ENCODE data around the gene METTL15.

Gene METTL15

DNA sequence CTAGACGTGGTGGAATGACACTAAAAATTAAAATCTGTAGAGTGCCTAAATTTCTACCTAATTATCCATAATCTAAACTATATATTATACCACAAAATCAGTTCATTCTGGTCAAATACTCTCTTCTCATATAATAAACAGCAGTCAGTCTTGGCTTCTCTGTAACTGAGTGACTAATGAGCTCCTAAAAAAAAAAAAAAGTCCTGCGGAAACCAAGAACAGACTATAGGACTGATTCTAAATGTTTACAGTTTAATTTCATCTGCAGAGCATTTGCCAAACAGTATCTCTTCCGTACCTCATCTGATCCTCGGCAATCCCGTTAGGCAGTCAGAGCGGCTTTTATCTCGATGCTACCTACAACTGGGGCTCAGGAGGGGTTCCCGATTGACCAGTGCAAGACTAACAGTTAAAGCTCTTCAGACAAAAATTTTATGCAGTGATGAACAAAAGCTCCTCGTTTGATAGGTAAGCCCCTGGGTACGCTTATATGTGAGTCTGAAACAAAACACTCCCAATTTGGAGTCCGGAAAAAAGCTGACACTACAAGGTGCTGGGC lies 918 bp upstream of the METTL15 start:
- Histone ChIP-seq H3K36me3 (ENCODE audit: control insufficient read depth, insufficient read depth, low read length) (no peaks in the 10 kb centered on the region), H3K4me1 (ENCODE audit: control insufficient read depth, insufficient read depth, low read length) (peaks cover 10% of the 10 kb centered on the region), H3K4me3 (ENCODE audit: insufficient read depth, low read depth, low read length) (peak overlapping the region; percentile 68), H3K27me3 (ENCODE audit: control insufficient read depth, insufficient read depth, low read length, poor library complexity, severe bottlenecking) (no peaks in the 10 kb centered on the region), H3K27ac (ENCODE audit: insufficient read depth, low read depth, low read length, poor library complexity, severe bottlenecking) (peak overlapping the region; percentile 92), H3K9me3 (ENCODE audit: control insufficient read depth, low read length) (no peaks in the 10 kb centered on the region)
- 6 to 7% methylated on average over 11 of the region's 11 CpGs for WGBS, 2 experiments

DNA sequence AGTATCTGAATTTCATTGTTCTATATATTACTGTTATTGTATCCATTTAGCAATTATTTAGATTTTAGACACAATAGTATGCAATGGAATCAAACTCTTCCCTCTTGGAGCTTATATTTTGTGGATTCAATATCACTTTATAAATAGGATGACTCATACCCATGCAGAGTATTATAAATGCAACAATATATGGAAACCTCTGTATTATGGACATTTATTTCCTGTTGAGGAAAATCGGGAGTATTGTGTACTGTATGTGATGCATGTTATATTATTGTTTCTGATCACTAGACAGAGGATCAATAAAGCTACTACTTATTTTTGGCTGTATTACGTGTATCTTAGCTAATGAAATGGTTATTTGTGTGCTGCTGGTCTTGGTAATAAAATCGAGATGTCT lies 770 bp downstream of the METTL15 start:
- Histone ChIP-seq H3K9me3 (ENCODE audit: control insufficient read depth, low read length) (no peaks in the 10 kb centered on the region), H3K27me3 (ENCODE audit: control insufficient read depth, insufficient read depth, low read length, poor library complexity, severe bottlenecking) (no peaks in the 10 kb centered on the region), H3K27ac (ENCODE audit: insufficient read depth, low read depth, low read length, poor library complexity, severe bottlenecking) (peak overlapping the region; percentile 84), H3K36me3 (ENCODE audit: control insufficient read depth, insufficient read depth, low read length) (no peaks in the 10 kb centered on the region), H3K4me3 (ENCODE audit: insufficient read depth, low read depth, low read length) (peak overlapping the region; percentile 68), H3K4me1 (ENCODE audit: control insufficient read depth, insufficient read depth, low read length) (peaks cover 10% of the 10 kb centered on the region)
- WGBS, 2 experiments, result 100% methylated on average over 3 of the region's 3 CpGs

DNA sequence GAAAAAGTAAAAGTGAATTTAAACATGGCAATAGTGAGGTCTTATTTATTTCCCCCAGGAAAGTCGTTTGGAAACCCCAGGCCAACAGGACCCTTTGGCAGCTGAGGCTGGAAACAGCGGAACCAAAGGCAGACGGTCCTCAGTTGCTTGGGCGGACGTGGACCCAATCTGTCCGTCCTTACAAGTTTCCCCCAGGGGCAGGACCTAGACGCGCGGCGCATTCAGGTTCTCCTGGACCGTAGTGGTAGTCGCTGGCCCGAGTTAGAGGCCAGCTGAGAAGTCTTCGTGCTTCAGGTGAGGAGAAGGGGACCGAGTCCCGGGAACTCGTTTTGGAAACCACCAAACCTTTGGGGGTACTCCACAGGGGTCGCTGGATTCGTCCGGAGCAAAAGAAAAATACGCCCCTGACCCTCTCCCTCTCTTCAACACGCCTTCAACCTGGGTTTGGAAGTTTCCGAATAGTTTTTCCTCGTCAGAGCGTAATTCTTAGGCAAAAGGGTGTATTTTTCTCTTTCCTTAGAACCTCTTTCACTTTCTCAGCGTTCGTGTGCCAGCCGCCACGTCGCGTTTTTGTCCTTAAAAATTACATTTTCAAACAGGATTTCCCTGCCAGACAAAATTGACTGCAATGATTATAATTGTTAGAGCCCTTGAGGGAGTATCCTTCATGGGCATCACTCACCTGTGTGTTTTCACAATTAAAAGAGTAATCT lies 2.1 kb downstream of the METTL15 start:
- H3K36me3 ChIP-seq (ENCODE audit: control insufficient read depth, insufficient read depth, low read length), result no peaks in the 10 kb centered on the region
- H3K9me3 ChIP-seq (ENCODE audit: control insufficient read depth, low read length), result no peaks in the 10 kb centered on the region
- 0 to 1% methylated on average over 25 to 31 of the region's 31 CpGs for WGBS, 2 experiments
- peaks cover 10% of the 10 kb centered on the region for H3K4me1 ChIP-seq (ENCODE audit: control insufficient read depth, insufficient read depth, low read length)
- H3K27me3 ChIP-seq (ENCODE audit: control insufficient read depth, insufficient read depth, low read length, poor library complexity, severe bottlenecking), result no peaks in the 10 kb centered on the region
- H3K4me3 ChIP-seq (ENCODE audit: insufficient read depth, low read depth, low read length), result peak overlapping the region; percentile 61
- peak overlapping the region; percentile 18 for H3K27ac ChIP-seq (ENCODE audit: insufficient read depth, low read depth, low read length, poor library complexity, severe bottlenecking)

DNA sequence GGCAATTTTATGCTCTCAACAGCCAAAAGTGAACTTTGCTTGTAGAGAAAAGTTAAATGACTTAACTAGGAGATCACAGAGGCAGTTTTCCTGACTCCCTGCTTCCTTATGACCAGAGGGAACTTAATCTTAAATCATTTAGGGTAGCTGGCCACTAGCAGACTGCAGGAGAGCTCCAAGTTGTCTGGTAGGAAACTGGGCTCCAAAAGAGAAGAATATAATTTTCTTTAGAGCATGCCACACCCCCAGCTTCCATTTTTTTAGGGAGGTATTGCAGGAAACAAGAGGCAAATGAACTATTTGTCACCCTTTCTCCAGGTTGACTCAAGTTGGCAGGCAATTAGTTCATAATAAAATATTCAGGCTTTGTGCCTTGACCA lies 2.6 kb downstream of the METTL15 start:
- H3K4me1 ChIP-seq (ENCODE audit: control insufficient read depth, insufficient read depth, low read length), result peaks cover 5% of the 10 kb centered on the region
- H3K4me3 ChIP-seq (ENCODE audit: insufficient read depth, low read depth, low read length), result peak overlapping the region; percentile 61
- H3K9me3 ChIP-seq (ENCODE audit: control insufficient read depth, low read length), result no peaks in the 10 kb centered on the region
- no peaks in the 10 kb centered on the region for H3K36me3 ChIP-seq (ENCODE audit: control insufficient read depth, insufficient read depth, low read length)
- H3K27ac ChIP-seq (ENCODE audit: insufficient read depth, low read depth, low read length, poor library complexity, severe bottlenecking), result peak overlapping the region; percentile 18
- H3K27me3 ChIP-seq (ENCODE audit: control insufficient read depth, insufficient read depth, low read length, poor library complexity, severe bottlenecking), result no peaks in the 10 kb centered on the region

DNA sequence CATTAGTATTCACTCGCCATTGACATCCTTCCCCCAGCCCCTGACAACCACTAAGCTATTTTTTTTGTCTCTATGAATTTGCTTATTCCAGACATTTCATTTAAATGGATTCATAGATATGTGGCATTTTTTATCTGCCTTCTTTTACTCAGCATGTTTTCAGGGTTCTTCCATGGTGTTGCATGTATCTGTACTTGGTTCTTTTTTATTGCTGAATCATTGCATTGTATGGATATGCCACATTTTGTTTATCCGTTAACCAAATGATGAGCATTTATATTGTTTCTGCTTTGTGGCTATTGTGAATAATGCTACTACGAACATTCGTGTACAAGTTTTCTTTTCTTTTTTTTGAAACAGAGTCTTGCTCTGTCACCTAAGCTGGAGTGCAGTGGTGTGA lies 5.9 kb downstream of the METTL15 start:
- no peaks in the 10 kb centered on the region for H3K9me3 ChIP-seq (ENCODE audit: control insufficient read depth, low read length)
- H3K4me3 ChIP-seq (ENCODE audit: insufficient read depth, low read depth, low read length), result no peak overlapping the region
- 90 to 93% methylated on average over 4 of the region's 4 CpGs for WGBS, 2 experiments
- H3K4me1 ChIP-seq (ENCODE audit: control insufficient read depth, insufficient read depth, low read length), result no peaks in the 10 kb centered on the region
- H3K27ac ChIP-seq (ENCODE audit: insufficient read depth, low read depth, low read length, poor library complexity, severe bottlenecking), result no peak overlapping the region
- H3K36me3 ChIP-seq (ENCODE audit: control insufficient read depth, insufficient read depth, low read length), result peaks cover 3% of the 10 kb centered on the region
- H3K27me3 ChIP-seq (ENCODE audit: control insufficient read depth, insufficient read depth, low read length, poor library complexity, severe bottlenecking), result no peaks in the 10 kb centered on the region

DNA sequence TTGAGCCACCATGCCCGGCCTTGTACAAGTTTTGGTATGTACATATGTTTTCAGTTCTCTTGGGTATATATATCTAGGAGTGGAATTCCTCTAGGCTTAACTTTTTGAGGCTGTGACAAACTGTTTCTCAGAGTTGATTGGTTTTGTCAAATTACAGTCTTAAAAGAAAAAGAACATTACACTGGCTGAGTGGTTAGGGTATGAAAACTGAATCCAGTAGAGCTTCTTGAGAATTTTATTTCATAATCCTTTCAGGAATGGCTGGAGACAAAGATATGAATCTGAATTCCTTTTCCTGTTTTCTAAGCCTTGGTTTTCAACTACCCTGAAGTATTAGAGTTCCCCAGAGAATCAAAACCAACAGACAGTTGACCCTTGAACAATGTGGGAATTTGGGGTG lies 6.5 kb downstream of the METTL15 start:
- Histone ChIP-seq H3K9me3 (ENCODE audit: control insufficient read depth, low read length) (no peaks in the 10 kb centered on the region), H3K4me3 (ENCODE audit: insufficient read depth, low read depth, low read length) (no peak overlapping the region), H3K4me1 (ENCODE audit: control insufficient read depth, insufficient read depth, low read length) (no peaks in the 10 kb centered on the region), H3K36me3 (ENCODE audit: control insufficient read depth, insufficient read depth, low read length) (peaks cover 3% of the 10 kb centered on the region), H3K27me3 (ENCODE audit: control insufficient read depth, insufficient read depth, low read length, poor library complexity, severe bottlenecking) (no peaks in the 10 kb centered on the region), H3K27ac (ENCODE audit: insufficient read depth, low read depth, low read length, poor library complexity, severe bottlenecking) (no peak overlapping the region)
- WGBS, 2 experiments, result 83 to 93% methylated on average over 1 of the region's 1 CpG

DNA sequence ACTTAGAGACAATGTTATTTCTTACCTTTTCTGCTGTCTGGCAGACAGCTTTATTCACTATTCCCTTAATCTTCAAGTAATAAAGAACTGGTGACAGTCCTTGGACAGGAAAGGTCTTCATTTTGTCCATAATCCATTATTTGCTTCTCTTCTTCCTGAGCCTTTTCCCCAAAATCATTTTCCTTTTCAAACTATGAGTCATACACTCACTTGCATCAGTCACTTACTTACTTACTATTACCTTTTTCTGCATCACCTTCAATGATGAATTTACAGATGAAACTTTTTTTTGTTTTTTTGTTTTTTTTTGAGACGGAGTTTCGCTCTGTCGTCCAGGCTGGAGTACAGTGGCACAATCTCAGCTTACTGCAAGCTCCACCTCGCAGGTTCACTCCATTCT lies 9.5 kb downstream of the METTL15 start:
- whole genome bisulfite sequencing, 2 experiments, result 90 to 100% methylated on average over 4 of the region's 4 CpGs

DNA sequence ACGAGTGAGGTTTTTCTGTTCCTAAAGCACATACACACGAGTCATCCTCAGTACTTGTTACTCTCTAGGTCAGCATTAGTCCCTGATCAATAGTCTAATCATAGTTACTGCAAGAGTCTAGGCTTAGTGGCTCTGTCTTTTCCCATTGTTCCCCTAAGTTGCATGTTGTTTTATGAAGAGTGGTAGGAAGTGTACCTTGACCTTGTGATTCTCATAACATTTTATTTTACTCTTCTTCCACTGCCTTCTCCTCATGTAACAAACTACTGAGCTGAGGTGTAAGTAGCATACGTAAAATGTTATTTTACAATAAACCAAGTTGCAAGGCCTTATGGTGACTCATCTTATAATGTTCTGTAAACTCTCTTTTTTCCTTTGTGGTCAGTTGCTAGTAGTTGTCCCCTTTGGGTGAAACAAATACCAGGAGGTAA lies 15.0 kb downstream of the METTL15 start:
- no peak overlapping the region for H3K4me3 ChIP-seq (ENCODE audit: insufficient read depth, low read depth, low read length)
- 89 to 95% methylated on average over 3 of the region's 3 CpGs for WGBS, 2 experiments

More for the DNA sequence above, 9.5 kb downstream of the METTL15 start:
- H3K4me1 ChIP-seq (ENCODE audit: control insufficient read depth, insufficient read depth, low read length), result no peaks in the 10 kb centered on the region
- no peak overlapping the region for H3K4me3 ChIP-seq (ENCODE audit: insufficient read depth, low read depth, low read length)
- H3K36me3 ChIP-seq (ENCODE audit: control insufficient read depth, insufficient read depth, low read length), result peaks cover 3% of the 10 kb centered on the region
- no peaks in the 10 kb centered on the region for H3K9me3 ChIP-seq (ENCODE audit: control insufficient read depth, low read length)
- no peak overlapping the region for H3K27ac ChIP-seq (ENCODE audit: insufficient read depth, low read depth, low read length, poor library complexity, severe bottlenecking)
- no peaks in the 10 kb centered on the region for H3K27me3 ChIP-seq (ENCODE audit: control insufficient read depth, insufficient read depth, low read length, poor library complexity, severe bottlenecking)

DNA sequence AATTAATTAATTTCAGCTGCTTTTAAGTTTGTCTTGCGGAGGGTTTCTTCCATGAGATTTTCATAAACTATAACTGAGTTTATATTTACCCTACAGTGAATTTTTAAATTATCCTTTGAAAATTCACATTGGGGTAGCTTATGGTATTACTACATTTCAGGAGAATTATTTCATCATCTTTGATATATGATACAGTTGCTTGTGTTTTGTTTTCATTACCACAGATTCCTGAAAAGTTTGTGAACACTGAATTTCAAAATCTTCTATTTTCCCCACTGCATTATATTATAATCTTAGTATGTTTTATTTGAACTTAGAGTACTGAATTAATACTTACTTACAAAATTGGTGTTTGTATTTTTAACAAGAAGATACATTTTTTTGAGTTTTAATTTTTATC lies 24.4 kb downstream of the METTL15 start:
- Histone ChIP-seq H3K36me3 (ENCODE audit: control insufficient read depth, insufficient read depth, low read length) (peaks cover 3% of the 10 kb centered on the region), H3K27me3 (ENCODE audit: control insufficient read depth, insufficient read depth, low read length, poor library complexity, severe bottlenecking) (no peaks in the 10 kb centered on the region), H3K27ac (ENCODE audit: insufficient read depth, low read depth, low read length, poor library complexity, severe bottlenecking) (no peak overlapping the region), H3K9me3 (ENCODE audit: control insufficient read depth, low read length) (no peaks in the 10 kb centered on the region), H3K4me3 (ENCODE audit: insufficient read depth, low read depth, low read length) (no peak overlapping the region), H3K4me1 (ENCODE audit: control insufficient read depth, insufficient read depth, low read length) (no peaks in the 10 kb centered on the region)
- WGBS, 2 experiments, result no CpG with 5 or more reads among the region's 1 CpG

More for the DNA sequence above, 15.0 kb downstream of the METTL15 start:
- Histone ChIP-seq H3K4me1 (ENCODE audit: control insufficient read depth, insufficient read depth, low read length) (no peaks in the 10 kb centered on the region), H3K27me3 (ENCODE audit: control insufficient read depth, insufficient read depth, low read length, poor library complexity, severe bottlenecking) (no peaks in the 10 kb centered on the region), H3K27ac (ENCODE audit: insufficient read depth, low read depth, low read length, poor library complexity, severe bottlenecking) (no peak overlapping the region), H3K36me3 (ENCODE audit: control insufficient read depth, insufficient read depth, low read length) (no peaks in the 10 kb centered on the region), H3K9me3 (ENCODE audit: control insufficient read depth, low read length) (no peaks in the 10 kb centered on the region)

DNA sequence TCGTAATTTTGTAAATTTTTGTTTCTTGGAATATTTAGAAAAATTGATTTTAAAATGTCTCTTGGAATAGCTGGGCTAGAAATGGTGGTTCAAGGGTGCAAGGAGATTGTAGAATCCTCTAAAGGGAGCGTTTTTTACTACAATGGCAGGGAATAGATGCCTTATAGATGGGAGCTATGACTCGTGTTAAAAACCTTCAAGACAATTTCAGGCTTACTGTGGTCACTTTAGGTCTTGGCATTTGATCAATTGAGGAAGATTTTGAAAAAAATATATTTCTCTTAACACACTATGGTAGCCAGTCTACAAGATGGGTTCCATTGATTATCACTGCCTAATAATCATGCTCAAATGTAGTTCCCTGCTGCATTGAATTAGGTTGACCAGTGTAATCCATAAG lies 25.0 kb downstream of the METTL15 start:
- H3K27ac ChIP-seq (ENCODE audit: insufficient read depth, low read depth, low read length, poor library complexity, severe bottlenecking), result no peak overlapping the region
- H3K36me3 ChIP-seq (ENCODE audit: control insufficient read depth, insufficient read depth, low read length), result peaks cover 3% of the 10 kb centered on the region
- no peaks in the 10 kb centered on the region for H3K9me3 ChIP-seq (ENCODE audit: control insufficient read depth, low read length)
- H3K4me3 ChIP-seq (ENCODE audit: insufficient read depth, low read depth, low read length), result no peak overlapping the region
- 96 to 97% methylated on average over 3 of the region's 3 CpGs for WGBS, 2 experiments
- no peaks in the 10 kb centered on the region for H3K27me3 ChIP-seq (ENCODE audit: control insufficient read depth, insufficient read depth, low read length, poor library complexity, severe bottlenecking)
- no peaks in the 10 kb centered on the region for H3K4me1 ChIP-seq (ENCODE audit: control insufficient read depth, insufficient read depth, low read length)
